Measurements from ENCODE around the gene ATP8B4.

Gene ATP8B4

DNA sequence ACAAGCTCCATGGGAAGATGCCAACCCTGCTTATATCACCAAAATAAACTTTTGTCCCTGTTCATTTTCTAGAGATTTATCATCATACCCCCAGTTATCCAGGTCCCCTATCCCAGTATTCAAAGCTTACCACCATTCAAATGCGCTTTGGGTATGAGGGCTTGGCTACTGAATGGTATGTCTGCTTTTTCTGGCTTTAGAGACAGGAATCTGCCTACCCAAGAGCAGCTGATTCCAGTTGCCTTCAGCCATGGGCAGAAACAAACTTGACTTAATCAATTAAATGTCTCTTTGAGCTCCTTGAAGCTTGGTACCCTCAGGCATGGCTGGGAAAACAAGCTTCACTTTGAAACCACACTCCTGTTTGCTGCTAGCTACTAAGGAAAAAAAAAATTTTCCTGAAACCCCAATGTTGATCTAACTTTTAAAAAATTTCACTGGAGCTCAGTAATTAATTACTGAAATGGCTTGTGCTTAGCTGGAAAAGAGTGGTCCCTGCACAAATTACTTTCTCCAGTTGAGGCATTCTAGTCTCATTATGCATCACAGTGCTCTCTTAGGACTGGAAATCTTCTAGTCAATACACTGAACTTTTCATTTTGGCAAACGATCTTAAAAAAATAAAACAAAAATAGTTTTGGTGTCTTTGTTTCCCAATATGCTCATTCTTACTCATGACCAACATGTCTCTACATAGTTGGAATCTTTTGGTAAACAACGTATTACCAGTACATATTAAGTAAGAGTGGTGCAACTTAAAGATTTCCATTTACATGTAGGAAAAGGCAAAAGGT lies 255.4 kb downstream of the ATP8B4 start:
- H3K4me3 ChIP-seq (ENCODE audit: low read depth, low read length): no peak overlapping the region
- TF ChIP-seq, protein P1, sequence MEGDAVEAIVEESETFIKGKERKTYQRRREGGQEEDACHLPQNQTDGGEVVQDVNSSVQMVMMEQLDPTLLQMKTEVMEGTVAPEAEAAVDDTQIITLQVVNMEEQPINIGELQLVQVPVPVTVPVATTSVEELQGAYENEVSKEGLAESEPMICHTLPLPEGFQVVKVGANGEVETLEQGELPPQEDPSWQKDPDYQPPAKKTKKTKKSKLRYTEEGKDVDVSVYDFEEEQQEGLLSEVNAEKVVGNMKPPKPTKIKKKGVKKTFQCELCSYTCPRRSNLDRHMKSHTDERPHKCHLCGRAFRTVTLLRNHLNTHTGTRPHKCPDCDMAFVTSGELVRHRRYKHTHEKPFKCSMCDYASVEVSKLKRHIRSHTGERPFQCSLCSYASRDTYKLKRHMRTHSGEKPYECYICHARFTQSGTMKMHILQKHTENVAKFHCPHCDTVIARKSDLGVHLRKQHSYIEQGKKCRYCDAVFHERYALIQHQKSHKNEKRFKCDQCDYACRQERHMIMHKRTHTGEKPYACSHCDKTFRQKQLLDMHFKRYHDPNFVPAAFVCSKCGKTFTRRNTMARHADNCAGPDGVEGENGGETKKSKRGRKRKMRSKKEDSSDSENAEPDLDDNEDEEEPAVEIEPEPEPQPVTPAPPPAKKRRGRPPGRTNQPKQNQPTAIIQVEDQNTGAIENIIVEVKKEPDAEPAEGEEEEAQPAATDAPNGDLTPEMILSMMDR (conservative IDR thresholded peaks at IDR 0.05; ENCODE audit: low read depth, low read length): no peak
- DNase-seq (ENCODE audit: low read depth): peak; percentile 92

DNA sequence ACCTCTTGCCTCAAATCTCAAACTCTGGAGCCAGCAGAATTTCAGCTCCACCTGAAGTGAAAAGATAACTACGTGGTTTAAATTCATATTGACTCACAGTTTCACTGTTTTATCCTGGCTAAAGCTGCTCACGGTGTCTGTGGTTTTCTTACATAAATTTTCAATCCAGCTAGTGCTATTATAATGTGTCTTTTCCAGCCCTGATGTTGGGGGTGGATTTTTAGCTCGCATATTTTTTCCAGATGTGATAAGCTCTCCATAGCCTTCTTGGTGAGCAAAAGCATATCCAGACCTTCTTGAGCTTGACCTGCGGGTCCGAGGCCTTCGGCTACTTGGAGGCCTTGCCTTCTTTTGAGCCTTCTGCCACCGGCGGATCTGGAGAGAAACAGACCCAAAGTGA lies 258.9 kb downstream of the ATP8B4 start:
- TF ChIP-seq, protein P1 (conservative IDR thresholded peaks at IDR 0.05; ENCODE audit: low read depth, low read length): no peak
- H3K4me3 ChIP-seq (ENCODE audit: low read depth, low read length): no peak overlapping the region
- DNase-seq (ENCODE audit: low read depth): peak; percentile 65

DNA sequence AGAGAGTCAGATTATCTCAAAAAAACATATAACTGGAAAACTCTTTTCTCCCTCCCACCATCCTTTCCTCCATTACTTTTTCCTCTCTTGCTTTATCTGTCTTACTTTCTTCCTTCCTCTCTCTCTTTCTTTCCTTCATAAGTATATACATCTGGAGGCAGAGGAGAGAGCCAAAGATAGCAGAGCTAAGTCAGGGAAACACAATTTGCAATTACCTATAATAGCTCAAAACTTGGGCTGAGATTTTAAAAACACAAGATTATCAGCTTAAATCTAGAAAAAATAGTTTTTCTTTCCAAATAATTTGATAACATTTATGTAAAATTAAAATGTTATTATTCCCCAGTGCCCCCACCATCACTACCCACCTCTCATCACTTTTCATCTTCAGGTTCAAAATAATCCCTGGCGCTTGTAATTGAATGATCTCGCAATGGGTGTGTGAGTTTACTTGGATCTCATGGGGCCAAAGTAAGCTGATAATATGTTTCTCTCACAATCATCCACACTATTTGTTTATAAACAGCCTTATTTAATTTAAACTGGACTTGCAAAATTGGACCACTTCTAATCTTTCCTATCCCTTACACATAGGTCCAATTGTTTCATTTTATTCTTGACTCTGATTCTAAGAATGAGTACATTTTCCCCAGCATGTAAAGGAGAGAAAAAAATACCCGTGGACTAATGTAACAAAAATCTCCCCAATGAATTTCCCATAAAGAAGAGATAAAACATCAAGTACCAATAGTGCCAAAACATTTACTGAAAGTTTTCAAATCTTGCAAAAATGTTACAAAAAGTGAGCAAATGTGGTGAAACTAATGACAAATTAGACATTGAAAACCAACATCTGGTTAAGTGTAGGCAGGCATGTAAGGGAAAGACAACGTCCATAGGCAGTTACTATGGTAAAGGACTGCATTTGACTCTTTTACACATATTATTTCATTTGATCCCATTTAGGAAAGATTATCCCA lies 261.2 kb downstream of the ATP8B4 start:
- DNase-seq (ENCODE audit: low read depth): no peak
- H3K4me3 ChIP-seq (ENCODE audit: low read depth, low read length): no peak overlapping the region
- TF ChIP-seq, protein P1 (conservative IDR thresholded peaks at IDR 0.05; ENCODE audit: low read depth, low read length): no peak

DNA sequence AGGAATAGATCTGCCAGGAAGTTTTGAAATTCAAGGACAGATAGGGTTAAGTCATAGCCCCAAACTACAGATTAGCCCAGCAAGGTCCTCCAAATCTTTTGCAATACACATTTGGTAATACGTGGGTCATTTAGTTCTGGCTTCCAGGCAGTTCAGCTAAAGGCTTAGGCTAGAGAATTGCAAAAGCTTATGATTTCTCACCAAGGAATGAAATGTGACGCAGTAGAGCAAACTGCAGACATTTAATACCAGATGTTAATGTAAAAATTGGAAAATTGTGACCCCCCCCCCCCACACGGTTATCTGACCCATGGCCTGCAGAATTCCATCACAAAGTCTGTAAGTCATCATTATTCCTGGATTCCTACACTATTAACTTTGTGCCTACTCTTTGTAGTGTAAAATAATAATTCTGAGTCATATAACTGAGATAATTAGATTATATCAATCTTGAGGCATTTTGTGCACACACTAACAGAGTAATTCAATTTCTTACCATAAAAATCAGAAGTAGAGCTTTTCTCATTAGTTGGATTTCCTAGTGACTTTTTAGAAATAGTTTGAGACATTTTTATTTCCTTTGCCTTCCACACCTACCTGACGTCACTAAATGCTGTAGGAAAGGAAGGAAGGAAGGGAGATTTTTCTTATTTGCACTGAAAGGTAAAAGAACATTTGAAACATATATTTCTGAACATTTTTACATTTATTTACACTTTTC lies 263.0 kb downstream of the ATP8B4 start:
- no peak overlapping the region for H3K4me3 ChIP-seq (ENCODE audit: low read depth, low read length)
- DNase-seq (ENCODE audit: low read depth): peak; percentile 99
- TF ChIP-seq, protein P1 (conservative IDR thresholded peaks at IDR 0.05; ENCODE audit: low read depth, low read length): no peak

DNA sequence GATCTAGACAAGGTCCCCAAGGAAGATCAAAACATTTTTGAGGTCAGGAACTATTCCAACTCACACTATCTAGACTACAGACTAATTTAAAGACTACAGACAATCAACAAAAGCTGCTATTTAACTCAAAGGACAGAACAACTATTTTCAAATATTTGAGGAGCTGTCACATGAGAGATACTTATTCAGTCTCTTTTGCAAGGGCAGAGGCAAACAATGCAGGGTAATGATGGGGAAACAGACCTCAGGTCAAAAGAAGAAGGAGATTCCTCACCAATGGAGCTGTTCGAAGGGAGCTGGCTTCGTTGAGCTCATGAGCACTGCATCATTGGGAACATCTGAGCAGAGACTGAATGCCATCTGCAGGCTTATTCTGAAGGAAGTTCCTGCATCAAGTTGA lies 266.3 kb downstream of the ATP8B4 start:
- TF ChIP-seq, protein P1 (conservative IDR thresholded peaks at IDR 0.05; ENCODE audit: low read depth, low read length): no peak
- peak; percentile 54 for DNase-seq (ENCODE audit: low read depth)
- H3K4me3 ChIP-seq (ENCODE audit: low read depth, low read length): no peak overlapping the region

DNA sequence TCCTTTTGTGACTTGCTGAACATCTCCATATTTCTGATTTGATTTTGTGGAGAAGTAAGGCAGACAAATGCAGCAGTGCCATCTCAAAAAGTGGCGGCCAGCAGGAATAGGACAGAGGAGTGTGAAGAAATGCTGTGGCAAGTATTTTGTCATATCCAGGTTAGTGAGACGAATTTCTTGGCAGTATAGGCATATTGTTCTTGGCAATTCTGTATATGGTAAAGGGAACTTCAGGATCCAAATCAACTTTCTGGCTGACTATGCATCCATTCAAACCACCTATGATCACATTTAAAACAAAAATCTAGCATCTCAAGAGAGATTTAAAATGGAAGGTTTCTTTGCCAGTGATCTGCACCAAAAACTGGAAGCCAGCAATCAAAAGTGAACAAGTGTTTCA lies 270.2 kb downstream of the ATP8B4 start:
- TF ChIP-seq, protein P1 (conservative IDR thresholded peaks at IDR 0.05; ENCODE audit: low read depth, low read length): no peak
- no peak overlapping the region for H3K4me3 ChIP-seq (ENCODE audit: low read depth, low read length)
- DNase-seq (ENCODE audit: low read depth): no peak

All from choroid plexus epithelial cell (primary cell).